Neural cell (in vitro differentiated cells): ENCODE results near the gene RAB6A. TPM values are rescaled to one million over a fixed set of nuclear protein-coding genes. Genes with fewer than 3 reads are reported as not detected.

Experiments used
- H2AFZ ChIP-seq: fragments of 200-600, 300-800 bp; sonication (generic), shearing (Covaris generic); 2 replicates; pipeline ENCODE4 v1.6.0; 2014; ENCODE audit warnings: low read depth, mild to moderate bottlenecking, antibody characterized with exemption, low read length, moderate library complexity
- H3F3A ChIP-seq: fragments of 200-600 bp; shearing (Covaris generic); 2 replicates; pipeline ENCODE4 v1.6.1; 2016; ENCODE audit warnings: mild to moderate bottlenecking, moderate library complexity, mixed read lengths, antibody characterized with exemption, low read length; ENCODE audit not compliant: insufficient read depth, poor library complexity, severe bottlenecking
- H3K27ac ChIP-seq: fragments of 200-600, 300-800 bp; sonication (generic), shearing (Covaris generic); 2 replicates; pipeline ENCODE4 v1.5.1; 2014; ENCODE audit warnings: mild to moderate bottlenecking, low read length, moderate library complexity
- H3K27me3 ChIP-seq: fragments of 300-800, 200-600 bp; sonication (generic), shearing (Covaris generic); 2 replicates; pipeline ENCODE4 v1.6.0; 2014; ENCODE audit warnings: mild to moderate bottlenecking, low read depth, low read length, moderate library complexity; ENCODE audit not compliant: insufficient read depth
- H3K36me3 ChIP-seq: fragments of 300-800, 200-600 bp; sonication (generic), shearing (Covaris generic); 2 replicates; pipeline ENCODE4 v1.5.1; 2014; ENCODE audit warnings: mild to moderate bottlenecking, antibody characterized with exemption, low read length, moderate library complexity; ENCODE audit not compliant: insufficient read depth
- H3K4me2 ChIP-seq: fragments of 300-800, 200-600 bp; sonication (generic), shearing (Covaris generic); 2 replicates; pipeline ENCODE4 v1.6.0; 2014; ENCODE audit warnings: mild to moderate bottlenecking, low read length
- H3K4me3 ChIP-seq: fragments of 300-800, 200-600 bp; sonication (generic), shearing (Covaris generic); 2 replicates; pipeline ENCODE4 v1.5.1; 2014; ENCODE audit warnings: mild to moderate bottlenecking, low read length, moderate library complexity
- H3K79me2 ChIP-seq: fragments of 200-600 bp; shearing (Covaris generic); replicated peaks from 2 replicates; pipeline ENCODE4 v1.6.0; 2014; ENCODE audit warnings: mild to moderate bottlenecking, low read length, moderate library complexity; ENCODE audit not compliant: insufficient read depth
- H3K9ac ChIP-seq: fragments of 300-800, 200-600 bp; sonication (generic), shearing (Covaris generic); 2 replicates; pipeline ENCODE4 v1.6.1; 2016; ENCODE audit warnings: mild to moderate bottlenecking, low read length, mixed read lengths
- H3K9me2 ChIP-seq: fragments of 200-600 bp; shearing (Covaris generic); 2 replicates; pipeline ENCODE4 v1.6.1; 2016; ENCODE audit warnings: mild to moderate bottlenecking, low read length, mixed read lengths; ENCODE audit not compliant: insufficient read depth
- H3K9me3 ChIP-seq: fragments of 200-600, 300-800 bp; sonication (generic), shearing (Covaris generic); 2 replicates; pipeline ENCODE4 v1.6.1; 2016; ENCODE audit warnings: mild to moderate bottlenecking, mixed run types, low read length, moderate library complexity, mixed read lengths
- H4K20me1 ChIP-seq: fragments of 200-600 bp; shearing (Covaris generic); 2 replicates; pipeline ENCODE4 v1.6.1; 2016; ENCODE audit warnings: mild to moderate bottlenecking, mixed run types; ENCODE audit not compliant: insufficient read depth
- CTCF ChIP-seq: fragments of 450-650 bp; IDR thresholded peaks from 2 replicates; pipeline ENCODE4 v1.5.1; 2014; ENCODE audit warnings: antibody characterized with exemption, mild to moderate bottlenecking, moderate library complexity; ENCODE audit not compliant: poor library complexity, severe bottlenecking
- EP300 ChIP-seq: fragments of 450-650 bp; conservative IDR thresholded peaks from 2 replicates; pipeline ENCODE4 v1.6.1; 2014; ENCODE audit warnings: antibody characterized with exemption, mild to moderate bottlenecking, moderate library complexity; ENCODE audit not compliant: poor library complexity, severe bottlenecking
- EZH2 ChIP-seq: fragments of 200-600, 300-800 bp; shearing (Covaris generic), sonication (generic); IDR thresholded peaks from 2 replicates; pipeline ENCODE4 v1.6.1; 2014; ENCODE audit warnings: antibody characterized with exemption, low read length, borderline replicate concordance, mild to moderate bottlenecking; ENCODE audit not compliant: insufficient read depth, poor library complexity, severe bottlenecking
- MXI1 ChIP-seq: fragments of 450-650 bp; conservative IDR thresholded peaks from 2 replicates; pipeline ENCODE4 v1.6.1; 2014; ENCODE audit warnings: antibody characterized with exemption, mild to moderate bottlenecking; ENCODE audit not compliant: poor library complexity, severe bottlenecking
- POLR2AphosphoS5 ChIP-seq: IDR thresholded peaks from 2 replicates; pipeline ENCODE4 v1.6.1; 2012
- RAD21 ChIP-seq: fragments of 450-650 bp; conservative IDR thresholded peaks from 2 replicates; pipeline ENCODE4 v1.6.1; 2014; ENCODE audit warnings: antibody characterized with exemption, mild to moderate bottlenecking, moderate library complexity
- REST ChIP-seq: IDR thresholded peaks from 2 replicates; pipeline ENCODE4 v1.6.1; 2012; ENCODE audit warnings: borderline replicate concordance
- SMC3 ChIP-seq: fragments of 450-650 bp; conservative IDR thresholded peaks from 2 replicates; pipeline ENCODE4 v1.6.1; 2014; ENCODE audit warnings: antibody characterized with exemption, mild to moderate bottlenecking, moderate library complexity; ENCODE audit not compliant: poor library complexity
- TAF1 ChIP-seq: IDR thresholded peaks from 2 replicates; pipeline ENCODE4 v1.6.1; 2012; ENCODE audit warnings: low read depth
- polyA plus RNA-seq: library from polyadenylated mRNA; depleted of rRNA; stranded (reverse); fragments of >200 nt; gene quantifications from 2 replicates; pipeline ENCODE4 v1.2.3, GENCODE V29; 2014

The RAB6A gene
- polyA plus RNA-seq, 1 donor from 2014 or later = 155 TPM

GRCh38 chr11:73654482-73655021 is 106.3 kb downstream of the RAB6A start:
- no peak overlapping the region for H3K9ac ChIP-seq
- H3K27ac ChIP-seq = no peak overlapping the region
- H2AFZ ChIP-seq = no peak overlapping the region

GRCh38 chr11:73653996-73654395 is 106.9 kb downstream of the RAB6A start:
- Histone ChIP-seq H3F3A (no peaks in the 10 kb centered on the region), H3K27ac (no peak overlapping the region), H3K9me3 (no peaks in the 10 kb centered on the region), H3K9ac (no peak overlapping the region), H3K27me3 (no peaks in the 10 kb centered on the region), H3K9me2 (no peaks in the 10 kb centered on the region), H4K20me1 (no peaks in the 10 kb centered on the region), H3K36me3 (no peaks in the 10 kb centered on the region), H2AFZ (no peak overlapping the region), H3K4me3 (no peak overlapping the region), H3K4me2 (no peak overlapping the region), H3K79me2 (no peaks in the 10 kb centered on the region)
- no peak for TF ChIP-seq CTCF
- no peak for TF ChIP-seq EP300
- TF ChIP-seq RAD21 = no peak
- no peak for TF ChIP-seq POLR2AphosphoS5
- TF ChIP-seq TAF1 = no peak
- no peak for TF ChIP-seq MXI1
- TF ChIP-seq REST = no peak

More at GRCh38 chr11:73654482-73655021, 106.3 kb downstream of the RAB6A start:
- no peaks in the 10 kb centered on the region for H3K79me2 ChIP-seq
- TF ChIP-seq SMC3 = no peak
- TF ChIP-seq EP300 = no peak
- TF ChIP-seq CTCF = no peak
- TF ChIP-seq POLR2AphosphoS5 = no peak
- no peak for TF ChIP-seq MXI1
- TF ChIP-seq EZH2 = no peak
- TF ChIP-seq RAD21 = no peak
- TF ChIP-seq REST = no peak
- no peak for TF ChIP-seq TAF1
- no peaks in the 10 kb centered on the region for H4K20me1 ChIP-seq
- no peak overlapping the region for H3K4me2 ChIP-seq
- H3F3A ChIP-seq = no peaks in the 10 kb centered on the region
- no peaks in the 10 kb centered on the region for H3K36me3 ChIP-seq
- H3K27me3 ChIP-seq = no peaks in the 10 kb centered on the region
- no peak overlapping the region for H3K4me3 ChIP-seq
- no peaks in the 10 kb centered on the region for H3K9me3 ChIP-seq
- H3K9me2 ChIP-seq = no peaks in the 10 kb centered on the region
